NCI-H2227 treated with DMSO at 0.1 percent for 48 hours (cell line): ENCODE measurements around the gene GTF2A1L.
A peak's percentile ranks its signal among the peaks of the same experiment; 100 is the strongest.
"Not testable (repeated sequence)": the region's sequence is repeated elsewhere in the genome, so short reads cannot be mapped to it uniquely, and the experiment has no call there.

Experiments used
- DNase-seq: peaks from one replicate; lab custom pipeline; 2025; lab: John Stamatoyannopoulos, UW

The GTF2A1L gene

GRCh38 chr2:48617618-48618017, at the start of gene GTF2A1L:
Gene GTF2A1L (plus strand): TSS chr2:48617856. CDS start chr2:48617875, 19 bp downstream.
- no peak for DNase-seq

- DNase-seq, result no peak
Observed at GRCh38 chr2:48568547-48568946, 49.1 kb upstream of the GTF2A1L start.

- no peak for DNase-seq
Observed at GRCh38 chr2:48569433-48569832, 48.2 kb upstream of the GTF2A1L start.

GRCh38 chr2:48572816-48573215, 44.8 kb upstream of the GTF2A1L start:
- peak; percentile 61 for DNase-seq

GRCh38 chr2:48574353-48575287, 43.0 kb upstream of the GTF2A1L start:
- DNase-seq, result no peak

- no peak for DNase-seq
Observed at GRCh38 chr2:48578313-48578712, 39.3 kb upstream of the GTF2A1L start.

GRCh38 chr2:48583961-48584360, 33.7 kb upstream of the GTF2A1L start:
- no peak for DNase-seq

GRCh38 chr2:48584551-48584950, 33.1 kb upstream of the GTF2A1L start:
- DNase-seq, result no peak

- DNase-seq, result no peak
Observed at GRCh38 chr2:48586433-48586832, 31.2 kb upstream of the GTF2A1L start.

- DNase-seq, result no peak
Observed at GRCh38 chr2:48587560-48587959, 30.1 kb upstream of the GTF2A1L start.

- DNase-seq, result no peak
Observed at GRCh38 chr2:48587961-48588360, 29.7 kb upstream of the GTF2A1L start.

GRCh38 chr2:48588745-48589144, 28.9 kb upstream of the GTF2A1L start:
- no peak for DNase-seq

- peak; percentile 18 for DNase-seq
Observed at GRCh38 chr2:48589170-48589767, 28.4 kb upstream of the GTF2A1L start.

- DNase-seq, result no peak
Observed at GRCh38 chr2:48590017-48590416, 27.6 kb upstream of the GTF2A1L start.

- DNase-seq, result no peak
Observed at GRCh38 chr2:48592067-48592466, 25.6 kb upstream of the GTF2A1L start.

GRCh38 chr2:48596751-48597150, 20.9 kb upstream of the GTF2A1L start:
- DNase-seq, result not testable (repeated sequence)

- no peak for DNase-seq
Observed at GRCh38 chr2:48597492-48597891, 20.2 kb upstream of the GTF2A1L start.

- peak; percentile 55 for DNase-seq
Observed at GRCh38 chr2:48600204-48600813, 17.3 kb upstream of the GTF2A1L start.

GRCh38 chr2:48600917-48601316, 16.7 kb upstream of the GTF2A1L start:
- DNase-seq, result no peak

GRCh38 chr2:48601349-48601748, 16.3 kb upstream of the GTF2A1L start:
- DNase-seq, result no peak

- DNase-seq, result no peak
Observed at GRCh38 chr2:48605482-48606175, 12.0 kb upstream of the GTF2A1L start.

- DNase-seq, result no peak
Observed at GRCh38 chr2:48607307-48608014, 10.2 kb upstream of the GTF2A1L start.
